Measurements from ENCODE around the gene PLA2G4C.
A peak's percentile ranks its signal among the peaks of the same experiment; 100 is the strongest.

The PLA2G4C gene, protein sequence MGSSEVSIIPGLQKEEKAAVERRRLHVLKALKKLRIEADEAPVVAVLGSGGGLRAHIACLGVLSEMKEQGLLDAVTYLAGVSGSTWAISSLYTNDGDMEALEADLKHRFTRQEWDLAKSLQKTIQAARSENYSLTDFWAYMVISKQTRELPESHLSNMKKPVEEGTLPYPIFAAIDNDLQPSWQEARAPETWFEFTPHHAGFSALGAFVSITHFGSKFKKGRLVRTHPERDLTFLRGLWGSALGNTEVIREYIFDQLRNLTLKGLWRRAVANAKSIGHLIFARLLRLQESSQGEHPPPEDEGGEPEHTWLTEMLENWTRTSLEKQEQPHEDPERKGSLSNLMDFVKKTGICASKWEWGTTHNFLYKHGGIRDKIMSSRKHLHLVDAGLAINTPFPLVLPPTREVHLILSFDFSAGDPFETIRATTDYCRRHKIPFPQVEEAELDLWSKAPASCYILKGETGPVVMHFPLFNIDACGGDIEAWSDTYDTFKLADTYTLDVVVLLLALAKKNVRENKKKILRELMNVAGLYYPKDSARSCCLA

DNA sequence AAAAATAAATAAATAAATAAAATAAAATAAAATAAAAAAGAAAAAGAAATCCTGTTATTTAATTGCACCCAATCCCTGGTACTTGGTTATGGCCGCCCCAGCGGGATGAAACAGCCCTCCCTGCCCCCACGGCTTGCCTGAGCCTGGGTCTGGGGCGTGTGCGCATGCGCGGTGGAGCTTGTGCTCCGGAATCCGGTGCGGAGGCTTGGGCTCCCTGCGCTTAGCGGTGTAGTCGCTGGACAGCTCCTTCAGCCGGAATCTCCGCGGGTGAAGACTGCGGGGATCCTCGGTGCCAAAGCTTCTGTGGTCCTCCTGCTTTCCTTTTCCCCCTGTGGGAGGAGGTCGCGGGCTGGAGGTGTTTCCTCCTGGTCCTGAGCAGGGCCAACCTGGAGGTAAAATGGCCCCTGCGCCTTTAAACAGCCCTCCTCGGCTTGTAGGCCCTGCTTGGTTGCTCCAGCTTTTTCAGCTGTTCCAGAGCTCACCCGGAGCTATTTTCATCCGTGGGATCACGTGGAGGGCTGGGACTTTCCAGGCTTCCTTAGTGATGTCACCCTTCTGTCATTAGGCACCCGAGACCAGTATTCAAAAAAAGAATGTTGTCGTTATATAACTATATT lies at the start of gene PLA2G4C:
Gene PLA2G4C, minus strand, starts transcription at position 468 of the 617 bp plus-strand sequence. CDS start 4,288 bp downstream, outside the sequence.
- peak within 1 kb of the TSS; percentile 97 for H3K4me2 ChIP-seq (ENCODE audit: low read depth, low read length)
- H3K9ac ChIP-seq (ENCODE audit: low read length), result peak within 1 kb of the TSS; percentile 79
- no peaks in the 10 kb centered on the region; the same call in 1 of the 2 replicates for H3F3A ChIP-seq (ENCODE audit: insufficient read depth, low read length)
- TF ChIP-seq EZH2phosphoT487 (IDR thresholded peaks at IDR 0.05; ENCODE audit: low read length) (no peak), EZH2 (optimal IDR thresholded peaks at IDR 0.05; ENCODE audit: low read depth, low read length) (no peak)
- TF ChIP-seq, protein P1, sequence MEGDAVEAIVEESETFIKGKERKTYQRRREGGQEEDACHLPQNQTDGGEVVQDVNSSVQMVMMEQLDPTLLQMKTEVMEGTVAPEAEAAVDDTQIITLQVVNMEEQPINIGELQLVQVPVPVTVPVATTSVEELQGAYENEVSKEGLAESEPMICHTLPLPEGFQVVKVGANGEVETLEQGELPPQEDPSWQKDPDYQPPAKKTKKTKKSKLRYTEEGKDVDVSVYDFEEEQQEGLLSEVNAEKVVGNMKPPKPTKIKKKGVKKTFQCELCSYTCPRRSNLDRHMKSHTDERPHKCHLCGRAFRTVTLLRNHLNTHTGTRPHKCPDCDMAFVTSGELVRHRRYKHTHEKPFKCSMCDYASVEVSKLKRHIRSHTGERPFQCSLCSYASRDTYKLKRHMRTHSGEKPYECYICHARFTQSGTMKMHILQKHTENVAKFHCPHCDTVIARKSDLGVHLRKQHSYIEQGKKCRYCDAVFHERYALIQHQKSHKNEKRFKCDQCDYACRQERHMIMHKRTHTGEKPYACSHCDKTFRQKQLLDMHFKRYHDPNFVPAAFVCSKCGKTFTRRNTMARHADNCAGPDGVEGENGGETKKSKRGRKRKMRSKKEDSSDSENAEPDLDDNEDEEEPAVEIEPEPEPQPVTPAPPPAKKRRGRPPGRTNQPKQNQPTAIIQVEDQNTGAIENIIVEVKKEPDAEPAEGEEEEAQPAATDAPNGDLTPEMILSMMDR (IDR thresholded peaks at IDR 0.05; ENCODE audit: low read length), result no peak
- no peaks in the 10 kb centered on the region for H4K20me1 ChIP-seq (ENCODE audit: insufficient read depth, low read length)
- peak within 1 kb of the TSS; percentile 78 for H3K4me3 ChIP-seq (ENCODE audit: low read length)
- H3K9me2 ChIP-seq (replicated peaks; ENCODE audit: insufficient read depth, low read length), result no peaks in the 10 kb centered on the region
- H3K27me3 ChIP-seq (replicated peaks; ENCODE audit: insufficient read depth, low read length), result no peaks in the 10 kb centered on the region
- peak; percentile 93 for DNase-seq
- peak within 1 kb of the TSS; percentile 70; the same call in 1 of the 2 replicates for H3K27ac ChIP-seq (ENCODE audit: low read length)
- H3K79me2 ChIP-seq (ENCODE audit: low read length), result no peaks in the 10 kb centered on the region
- no peaks in the 10 kb centered on the region for H3K9me3 ChIP-seq (replicated peaks; ENCODE audit: insufficient read depth, low read length)
- H3K36me3 ChIP-seq (replicated peaks; ENCODE audit: insufficient read depth, low read length), result no peaks in the 10 kb centered on the region
- H2AFZ ChIP-seq (ENCODE audit: low read length), result peak within 1 kb of the TSS; percentile 80
- H3K4me1 ChIP-seq (ENCODE audit: low read length), result peaks cover 10% of the 10 kb centered on the region; the same call in 1 of the 2 replicates

DNA sequence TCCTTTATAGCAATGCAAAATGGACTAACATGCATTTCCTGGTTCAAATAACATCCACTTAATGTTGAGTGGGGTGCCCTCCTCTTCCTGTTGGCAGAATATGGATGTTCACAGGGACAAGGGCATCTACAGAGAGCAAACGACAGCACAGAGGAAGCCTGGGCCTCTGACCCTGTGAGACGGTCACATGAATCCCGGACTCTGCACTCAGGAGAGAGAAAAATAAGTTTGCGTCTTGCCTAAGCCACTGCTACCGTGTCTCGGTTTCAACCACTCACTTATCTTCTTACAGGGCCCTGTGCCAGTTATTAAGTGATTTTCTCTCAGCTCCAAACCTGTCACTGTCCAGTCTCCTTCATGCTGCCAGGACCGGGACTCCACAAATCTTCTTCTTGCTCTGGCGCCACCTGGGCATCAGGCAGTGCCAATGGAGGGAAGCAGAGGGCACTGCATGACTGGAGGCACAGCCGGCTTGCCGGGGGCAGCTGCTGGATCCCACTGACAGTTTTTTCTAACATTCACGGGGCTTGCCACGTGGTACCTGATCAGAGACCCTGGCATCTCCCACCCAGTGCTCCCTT lies 47.7 kb upstream of the PLA2G4C start:
- Histone ChIP-seq H4K20me1 (ENCODE audit: insufficient read depth, low read length) (no peaks in the 10 kb centered on the region), H3K79me2 (ENCODE audit: low read length) (no peaks in the 10 kb centered on the region), H3K9me2 (replicated peaks; ENCODE audit: insufficient read depth, low read length) (no peaks in the 10 kb centered on the region), H3K4me2 (ENCODE audit: low read depth, low read length) (no peak overlapping the region), H3F3A (ENCODE audit: insufficient read depth, low read length) (no peaks in the 10 kb centered on the region), H3K4me3 (ENCODE audit: low read length) (no peak overlapping the region), H3K9ac (ENCODE audit: low read length) (no peak overlapping the region), H3K9me3 (replicated peaks; ENCODE audit: insufficient read depth, low read length) (no peaks in the 10 kb centered on the region), H3K27ac (ENCODE audit: low read length) (no peak overlapping the region), H3K36me3 (replicated peaks; ENCODE audit: insufficient read depth, low read length) (peaks cover 5% of the 10 kb centered on the region; the same call in 1 of the 2 replicates), H2AFZ (ENCODE audit: low read length) (no peak overlapping the region), H3K27me3 (replicated peaks; ENCODE audit: insufficient read depth, low read length) (no peaks in the 10 kb centered on the region), H3K4me1 (ENCODE audit: low read length) (no peaks in the 10 kb centered on the region)
- DNase-seq, result no peak
- TF ChIP-seq, protein P1 (IDR thresholded peaks at IDR 0.05; ENCODE audit: low read length), result no peak
- TF ChIP-seq EZH2 (optimal IDR thresholded peaks at IDR 0.05; ENCODE audit: low read depth, low read length), result no peak
- TF ChIP-seq EZH2phosphoT487 (IDR thresholded peaks at IDR 0.05; ENCODE audit: low read length), result no peak

- no peak overlapping the region for H2AFZ ChIP-seq (ENCODE audit: low read length)
- no peak overlapping the region for H3K4me3 ChIP-seq (ENCODE audit: low read length)
- H3K9me3 ChIP-seq (replicated peaks; ENCODE audit: insufficient read depth, low read length), result no peaks in the 10 kb centered on the region
- H3K4me2 ChIP-seq (ENCODE audit: low read depth, low read length), result no peak overlapping the region
- no peak overlapping the region for H3K9ac ChIP-seq (ENCODE audit: low read length)
- H3K79me2 ChIP-seq (ENCODE audit: low read length), result no peaks in the 10 kb centered on the region
- H3K27me3 ChIP-seq (replicated peaks; ENCODE audit: insufficient read depth, low read length), result no peaks in the 10 kb centered on the region
- DNase-seq, result no peak
- TF ChIP-seq, protein P1 (IDR thresholded peaks at IDR 0.05; ENCODE audit: low read length), result no peak
- TF ChIP-seq EZH2phosphoT487 (IDR thresholded peaks at IDR 0.05; ENCODE audit: low read length) (no peak), EZH2 (optimal IDR thresholded peaks at IDR 0.05; ENCODE audit: low read depth, low read length) (no peak)
- H3K4me1 ChIP-seq (ENCODE audit: low read length), result no peaks in the 10 kb centered on the region
- no peak overlapping the region for H3K27ac ChIP-seq (ENCODE audit: low read length)
- no peaks in the 10 kb centered on the region for H4K20me1 ChIP-seq (ENCODE audit: insufficient read depth, low read length)
- no peaks in the 10 kb centered on the region for H3K9me2 ChIP-seq (replicated peaks; ENCODE audit: insufficient read depth, low read length)
- H3K36me3 ChIP-seq (replicated peaks; ENCODE audit: insufficient read depth, low read length), result no peaks in the 10 kb centered on the region; the same call in 1 of the 2 replicates
- no peaks in the 10 kb centered on the region for H3F3A ChIP-seq (ENCODE audit: insufficient read depth, low read length)
These were observed 43.4 kb upstream of the PLA2G4C start for GRCh38 chr19:48154003-48154402.

All from MM.1S (cell line).